ENCODE measurements around the gene SMIM35. TPM values are rescaled to one million over a fixed set of nuclear protein-coding genes. Genes with fewer than 3 reads are reported as not detected.
"Not testable (repeated sequence)": the region's sequence is repeated elsewhere in the genome, so short reads cannot be mapped to it uniquely, and the experiment has no call there.

Gene SMIM35
- total RNA-seq, 3 donors from 2014 or later (not counting 1 experiment from before 2014, with no cell fraction given) = 0.30 to 0.68 (median 0.33) TPM

GRCh38 chr11:117978991-117979390, 107.8 kb downstream of the SMIM35 start:
- 63% methylated on average over 4 of the region's 4 CpGs for WGBS (ENCODE audit: insufficient coverage)
- DNase-seq = no peak
- no peaks in the 10 kb centered on the region for H3K27me3 Mint-ChIP-seq (ENCODE audit: low read depth in 2 of 2)

GRCh38 chr11:117978291-117978910, 108.4 kb downstream of the SMIM35 start:
- H3K36me3 ChIP-seq (ENCODE audit: control insufficient read depth, insufficient read depth, low read length); intact Hi-C loops (cut with micrococcal nuclease); H3K9me3 Mint-ChIP-seq; H3K4me3 Mint-ChIP-seq; ATAC-seq; H3K27me3 ChIP-seq (ENCODE audit: control insufficient read depth, insufficient read depth, low read length); H3K36me3 Mint-ChIP-seq; DNase-seq; H3K9me3 ChIP-seq (ENCODE audit: control insufficient read depth, insufficient read depth, low read length); H3K27me3 Mint-ChIP-seq (ENCODE audit: low read depth in 2 of 2); H3K4me3 ChIP-seq (ENCODE audit: low read length); H3K27ac ChIP-seq (ENCODE audit: low read length): not testable (repeated sequence)
- H3K4me1 ChIP-seq (ENCODE audit: control insufficient read depth, insufficient read depth, low read length) = peaks cover 75% of the 10 kb centered on the region
- 97% methylated on average over 28 of the region's 36 CpGs for WGBS (ENCODE audit: insufficient coverage)
- Mint-ChIP-seq H3K4me1 (peaks cover 55 to 58% of the 10 kb centered on the region in 2 donors), H3K27ac (peak overlapping the region; percentile 33 to 52)

More at GRCh38 chr11:117978991-117979390, 107.8 kb downstream of the SMIM35 start:
- TF ChIP-seq CTCF (IDR thresholded peaks at IDR 0.05) = no peak
- peak overlapping the region; percentile 50 for H3K27ac ChIP-seq (ENCODE audit: low read length)
- no peaks in the 10 kb centered on the region for H3K27me3 ChIP-seq (ENCODE audit: control insufficient read depth, insufficient read depth, low read length)
- no peaks in the 10 kb centered on the region for H3K36me3 Mint-ChIP-seq
- H3K9me3 Mint-ChIP-seq = no peaks in the 10 kb centered on the region
- H3K4me3 ChIP-seq (ENCODE audit: low read length) = no peak overlapping the region
- peaks cover 72% of the 10 kb centered on the region for H3K4me1 ChIP-seq (ENCODE audit: control insufficient read depth, insufficient read depth, low read length)
- intact Hi-C loops (cut with micrococcal nuclease) = no loop called here
- no peak for ATAC-seq
- H3K4me1 Mint-ChIP-seq = peaks cover 57 to 59% of the 10 kb centered on the region in 2 donors
- H3K36me3 ChIP-seq (ENCODE audit: control insufficient read depth, insufficient read depth, low read length) = no peaks in the 10 kb centered on the region
- H3K4me3 Mint-ChIP-seq = peak overlapping the region; percentile 35
- no peaks in the 10 kb centered on the region for H3K9me3 ChIP-seq (ENCODE audit: control insufficient read depth, insufficient read depth, low read length)
- H3K27ac Mint-ChIP-seq = peak overlapping the region; percentile 80 to 87

GRCh38 chr11:117977612-117978264, 109.0 kb downstream of the SMIM35 start:
- H3K27me3 Mint-ChIP-seq (ENCODE audit: low read depth in 2 of 2); intact Hi-C loops (cut with micrococcal nuclease); H3K9me3 ChIP-seq (ENCODE audit: control insufficient read depth, insufficient read depth, low read length); H3K27me3 ChIP-seq (ENCODE audit: control insufficient read depth, insufficient read depth, low read length); ATAC-seq; H3K4me3 ChIP-seq (ENCODE audit: low read length); H3K36me3 ChIP-seq (ENCODE audit: control insufficient read depth, insufficient read depth, low read length); DNase-seq; H3K9me3 Mint-ChIP-seq; H3K27ac ChIP-seq (ENCODE audit: low read length); H3K36me3 Mint-ChIP-seq: not testable (repeated sequence)
- WGBS (ENCODE audit: insufficient coverage) = 65% methylated on average over 23 of the region's 23 CpGs
- Mint-ChIP-seq H3K4me3 (peak overlapping the region; percentile 32), H3K4me1 (peaks cover 56 to 60% of the 10 kb centered on the region in 2 donors), H3K27ac (peak overlapping the region; percentile 33 to 52)
- peaks cover 74% of the 10 kb centered on the region for H3K4me1 ChIP-seq (ENCODE audit: control insufficient read depth, insufficient read depth, low read length)

DNA sequence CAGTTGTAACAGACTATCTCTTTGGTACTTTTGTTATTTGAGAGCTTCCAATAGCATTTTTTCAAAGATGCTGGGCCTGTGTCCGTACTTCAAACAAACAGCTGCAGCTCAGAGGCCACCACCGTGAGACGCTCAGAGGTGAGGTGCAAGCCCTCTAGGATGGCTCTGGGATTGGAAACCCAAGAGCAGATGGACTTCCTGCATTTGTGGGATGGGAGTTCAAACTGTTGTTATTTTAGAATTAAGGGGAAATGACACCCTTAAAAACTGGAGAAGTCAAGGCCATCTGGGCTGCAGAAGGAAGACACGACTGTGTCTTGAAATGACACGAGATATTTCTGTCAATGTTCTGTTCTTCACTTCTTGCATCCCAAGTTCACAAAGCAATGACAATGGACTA, 109.7 kb downstream of the SMIM35 start:
- Histone ChIP-seq H3K9me3 (ENCODE audit: control insufficient read depth, insufficient read depth, low read length) (no peaks in the 10 kb centered on the region), H3K27ac (ENCODE audit: low read length) (no peak overlapping the region), H3K36me3 (ENCODE audit: control insufficient read depth, insufficient read depth, low read length) (no peaks in the 10 kb centered on the region), H3K4me1 (ENCODE audit: control insufficient read depth, insufficient read depth, low read length) (peaks cover 76% of the 10 kb centered on the region), H3K4me3 (ENCODE audit: low read length) (no peak overlapping the region), H3K27me3 (ENCODE audit: control insufficient read depth, insufficient read depth, low read length) (no peaks in the 10 kb centered on the region)
- H3K27me3 Mint-ChIP-seq (ENCODE audit: low read depth in 2 of 2) = no peaks in the 10 kb centered on the region
- TF ChIP-seq CTCF (IDR thresholded peaks at IDR 0.05) = no peak
- H3K36me3 Mint-ChIP-seq = no peaks in the 10 kb centered on the region
- intact Hi-C loops (cut with micrococcal nuclease) = no loop called here
- WGBS (ENCODE audit: insufficient coverage) = 69% methylated on average over 5 of the region's 5 CpGs
- no peak for ATAC-seq
- no peak overlapping the region for H3K4me3 Mint-ChIP-seq
- H3K27ac Mint-ChIP-seq = no peak overlapping the region
- no peak for DNase-seq
- H3K4me1 Mint-ChIP-seq = peaks cover 58 to 65% of the 10 kb centered on the region in 2 donors
- H3K9me3 Mint-ChIP-seq = no peaks in the 10 kb centered on the region

All from natural killer cell (primary cell).